Iris pigment epithelial cell (primary cell): ENCODE results near the gene DIP2C.
"Not testable (repeated sequence)": the region's sequence is repeated elsewhere in the genome, so short reads cannot be mapped to it uniquely, and the experiment has no call there.

Experiments
- DNase-seq: peaks from one replicate; pipeline ENCODE4 v3.0.0-alpha.2; 2011; ENCODE audit warnings: low read depth

DIP2C gene

GRCh38 chr10:443459-443858 is 246.0 kb downstream of the DIP2C start:
- DNase-seq: no peak

DNA sequence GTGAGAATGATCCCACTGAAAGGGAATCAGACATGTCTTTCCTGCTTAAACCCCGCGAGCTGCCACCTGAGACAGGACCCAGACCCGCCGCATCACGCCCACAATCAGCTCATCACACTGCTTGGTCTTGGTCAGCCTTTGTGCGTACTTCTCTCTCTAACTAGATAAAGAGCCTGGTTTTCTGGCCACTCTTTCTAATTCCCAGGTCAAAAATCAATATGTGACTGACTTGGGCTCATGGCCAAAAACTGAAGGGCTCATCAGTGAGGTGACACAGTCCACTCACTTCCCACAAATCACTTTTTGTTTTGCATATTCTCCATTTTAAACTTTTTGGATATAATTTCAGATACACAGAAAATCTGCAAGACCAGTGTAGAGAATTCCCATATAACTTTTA is 247.3 kb downstream of the DIP2C start:
- no peak for DNase-seq

- DNase-seq: no peak
Observed at GRCh38 chr10:441659-442058, 247.8 kb downstream of the DIP2C start.

DNA sequence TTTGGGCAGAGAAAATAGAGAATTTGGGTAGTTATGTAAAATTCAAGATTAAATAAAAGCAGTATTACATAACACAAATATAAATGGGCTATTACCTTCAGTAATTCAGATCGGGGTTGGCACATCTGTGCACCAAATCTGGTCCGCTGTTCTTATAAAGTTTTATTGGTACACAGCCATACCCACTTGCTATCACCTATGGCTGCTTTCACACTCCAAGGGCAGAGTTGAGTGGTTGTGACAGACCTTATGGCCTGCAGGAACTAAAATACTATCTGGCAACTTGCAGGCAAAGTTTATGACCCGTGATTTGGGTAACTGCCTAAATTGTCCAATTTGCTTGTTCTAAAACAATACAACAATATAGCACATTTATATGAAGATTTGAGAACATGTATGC is 249.3 kb downstream of the DIP2C start:
- DNase-seq: no peak

DNA sequence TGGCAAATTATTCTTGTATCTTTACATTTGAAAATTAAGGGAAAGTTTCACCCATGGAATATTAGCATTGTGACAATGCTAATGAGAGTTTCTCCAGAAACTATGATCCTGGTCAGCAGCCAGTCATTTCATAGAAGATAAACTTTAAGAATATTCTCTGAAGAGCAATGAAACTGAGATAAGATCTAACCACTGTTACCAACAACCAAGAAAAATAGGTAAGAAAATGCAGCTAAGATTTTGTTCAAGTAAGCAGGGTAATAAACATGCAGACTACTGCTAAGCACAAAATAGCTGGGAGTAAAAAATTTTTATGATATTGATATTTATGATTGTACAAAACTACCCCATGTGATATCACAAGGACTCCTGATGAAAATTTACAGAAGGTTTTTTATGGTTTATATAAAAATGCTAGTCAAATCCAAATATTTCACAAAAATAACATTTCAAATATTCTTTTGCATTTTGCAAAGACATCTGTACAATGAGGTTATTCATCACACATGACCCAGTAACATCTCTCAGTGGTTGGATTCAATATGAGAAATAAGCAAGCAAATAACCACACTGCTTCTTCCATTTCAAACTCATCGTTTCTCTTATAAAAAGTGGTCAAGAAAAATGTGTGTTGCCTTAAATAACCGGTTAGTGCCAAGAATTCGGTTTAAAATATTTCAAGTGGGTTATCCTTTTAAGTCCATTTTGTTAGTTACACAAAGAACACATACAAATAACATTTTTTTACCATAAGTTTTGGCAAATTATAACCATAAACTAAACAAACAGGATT is 251.6 kb downstream of the DIP2C start:
- no peak for DNase-seq

- no peak for DNase-seq
Observed at GRCh38 chr10:436911-437665, 252.4 kb downstream of the DIP2C start.

- no peak for DNase-seq
Observed at GRCh38 chr10:436013-436697, 253.3 kb downstream of the DIP2C start.

- no peak for DNase-seq
Observed at GRCh38 chr10:435397-435796, 254.1 kb downstream of the DIP2C start.

DNA sequence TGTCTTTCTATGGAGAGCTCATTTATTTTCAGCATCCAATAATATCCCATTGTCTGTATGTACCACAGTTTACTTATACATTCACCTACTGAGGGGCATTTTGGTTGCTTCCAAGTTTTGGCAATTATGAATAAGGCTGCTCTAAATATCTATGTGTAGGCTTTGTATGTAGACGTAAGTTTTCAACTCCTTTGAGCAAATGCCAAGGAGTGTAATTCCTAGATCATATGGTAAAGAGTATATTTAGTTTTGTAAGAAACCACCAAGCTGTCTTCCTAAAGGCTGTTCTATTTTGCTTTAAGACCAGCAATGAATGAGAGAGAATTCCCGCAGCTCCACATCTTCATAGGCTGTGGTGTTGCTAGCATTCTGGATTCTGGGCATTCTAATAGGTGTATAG is 259.8 kb downstream of the DIP2C start:
- no peak for DNase-seq

DNA sequence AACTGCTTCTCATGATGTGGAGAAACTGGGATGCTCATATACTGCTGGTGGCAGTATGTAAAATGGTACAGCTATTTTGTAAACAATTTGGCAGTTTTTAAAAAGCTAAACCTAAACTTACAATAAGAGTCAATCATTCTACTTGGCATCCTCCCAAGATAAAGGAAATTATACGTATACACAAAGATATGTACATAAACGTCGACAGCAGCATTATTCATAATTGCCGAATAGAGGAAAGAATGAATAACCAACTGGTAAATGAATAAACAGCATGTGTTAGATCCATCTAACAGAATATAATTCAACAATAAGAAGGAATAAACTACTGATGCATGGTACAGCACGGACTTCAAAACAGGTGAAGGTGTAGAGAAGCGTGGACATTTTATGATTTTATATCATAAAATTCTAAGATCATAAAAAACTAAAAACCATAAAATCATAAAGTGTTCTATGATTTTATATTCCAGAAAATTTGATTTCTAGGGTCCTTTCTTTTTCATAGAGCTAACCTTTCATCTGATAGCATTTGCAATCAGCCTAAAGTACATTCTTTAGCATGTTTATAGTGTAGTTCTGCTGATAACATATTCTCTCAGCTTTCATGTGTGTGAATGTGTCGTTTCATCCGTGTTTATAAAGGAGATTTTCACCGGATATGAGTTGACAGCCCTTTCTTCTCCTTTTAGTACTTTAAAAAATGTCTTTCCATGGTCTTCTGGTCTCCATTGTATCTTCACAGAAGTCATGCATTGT is 261.5 kb downstream of the DIP2C start:
- peak; percentile 47 for DNase-seq

DNA sequence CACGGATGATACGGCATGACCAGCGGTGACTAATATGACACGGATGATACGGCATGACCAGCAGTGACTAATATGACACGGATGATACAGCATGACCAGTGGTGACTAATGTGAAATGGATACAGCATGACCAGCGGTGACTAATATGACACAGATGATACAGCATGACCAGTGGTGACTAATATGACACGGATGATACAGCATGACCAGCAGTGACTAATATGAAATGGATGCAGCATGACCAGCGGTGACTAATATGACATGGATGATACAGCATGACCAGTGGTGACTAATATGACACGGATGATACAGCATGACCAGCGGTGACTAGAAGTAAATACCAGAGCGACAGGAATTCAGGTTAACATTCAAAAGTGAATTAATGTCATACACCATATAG is 264.1 kb downstream of the DIP2C start:
- DNase-seq: not testable (repeated sequence)

GRCh38 chr10:424724-425123 is 264.7 kb downstream of the DIP2C start:
- not testable (repeated sequence) for DNase-seq

- no peak for DNase-seq
Observed at GRCh38 chr10:423178-423577, 266.3 kb downstream of the DIP2C start.

DNA sequence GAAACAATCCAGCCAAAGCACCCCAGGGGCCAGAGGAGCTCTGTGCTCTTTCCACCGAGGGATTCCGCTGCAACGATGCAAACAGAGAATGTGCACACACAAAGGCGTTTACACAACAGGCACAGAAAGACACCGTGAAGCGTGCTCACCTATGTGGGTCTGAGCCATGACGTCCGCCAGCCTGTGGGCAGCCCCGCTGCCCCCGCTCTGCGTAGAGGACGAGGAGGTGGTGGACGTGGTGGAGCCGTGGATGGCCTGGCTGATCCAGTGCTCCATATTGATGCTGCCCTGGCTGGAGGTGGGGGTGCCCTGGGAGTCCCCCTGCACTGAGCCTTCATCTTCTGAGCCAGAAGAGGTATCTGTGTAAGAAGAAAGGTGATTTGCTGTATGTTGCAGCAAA is 266.8 kb downstream of the DIP2C start:
- no peak for DNase-seq

DNA sequence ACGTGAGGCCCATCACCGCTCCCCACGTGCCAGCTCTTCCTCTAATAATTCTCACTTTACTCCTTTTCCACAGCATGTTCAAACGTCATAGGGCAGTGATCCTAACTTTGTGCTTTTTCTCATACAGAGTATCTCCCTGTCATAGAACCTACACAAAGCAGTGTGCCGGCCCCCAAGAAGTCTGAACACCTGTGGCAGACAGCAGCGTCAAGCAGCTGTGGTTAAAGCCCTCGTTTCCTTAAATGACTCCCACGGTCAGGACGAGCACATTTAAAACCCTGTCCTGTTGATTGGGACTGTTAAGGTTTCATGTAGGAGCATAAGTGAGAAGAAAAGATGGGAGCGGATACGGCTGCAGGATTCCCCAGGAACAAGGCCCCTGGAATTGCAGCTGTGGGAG is 267.2 kb downstream of the DIP2C start:
- no peak for DNase-seq

GRCh38 chr10:421170-421569 is 268.3 kb downstream of the DIP2C start:
- DNase-seq: no peak

GRCh38 chr10:420154-421121 is 269.0 kb downstream of the DIP2C start:
- DNase-seq: no peak

DNA sequence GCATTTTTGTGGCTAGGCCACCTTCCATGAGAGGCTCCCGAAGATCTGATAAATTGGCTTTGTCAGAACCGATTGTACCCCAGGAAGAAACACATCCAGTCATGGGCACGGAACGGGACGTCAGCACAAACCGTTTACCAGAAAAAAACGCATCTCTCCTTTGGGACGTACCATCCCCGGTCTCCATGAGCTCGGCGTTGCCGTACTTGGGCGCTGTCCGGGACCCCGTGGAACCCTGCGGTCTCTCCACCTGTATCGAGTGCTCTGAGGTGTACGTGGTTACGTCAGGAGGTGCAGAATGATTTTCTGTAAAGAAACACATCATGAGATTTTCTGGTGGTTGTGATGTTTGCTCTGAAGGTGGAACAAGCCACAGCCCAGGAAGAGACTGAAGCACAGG is 270.6 kb downstream of the DIP2C start:
- DNase-seq: no peak

DNA sequence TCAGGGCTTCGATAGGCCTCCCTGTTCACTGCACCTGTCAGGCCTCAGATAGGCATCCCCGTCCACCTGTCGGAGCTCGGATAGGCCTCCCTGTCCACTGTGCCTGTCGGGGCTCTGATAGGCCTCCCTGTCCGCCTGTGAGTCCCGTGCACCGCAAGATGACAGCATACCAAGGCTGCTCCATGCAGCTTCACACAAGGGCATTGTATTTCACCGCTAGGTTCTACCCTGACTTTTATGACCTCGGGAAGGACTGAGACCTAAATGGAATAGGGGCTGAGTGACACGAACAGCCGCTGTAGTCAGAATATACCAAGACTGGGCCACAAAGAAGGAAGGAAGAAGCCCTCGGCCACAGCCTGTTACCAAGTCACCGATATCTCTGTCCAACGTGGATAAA is 271.2 kb downstream of the DIP2C start:
- DNase-seq: no peak

DNA sequence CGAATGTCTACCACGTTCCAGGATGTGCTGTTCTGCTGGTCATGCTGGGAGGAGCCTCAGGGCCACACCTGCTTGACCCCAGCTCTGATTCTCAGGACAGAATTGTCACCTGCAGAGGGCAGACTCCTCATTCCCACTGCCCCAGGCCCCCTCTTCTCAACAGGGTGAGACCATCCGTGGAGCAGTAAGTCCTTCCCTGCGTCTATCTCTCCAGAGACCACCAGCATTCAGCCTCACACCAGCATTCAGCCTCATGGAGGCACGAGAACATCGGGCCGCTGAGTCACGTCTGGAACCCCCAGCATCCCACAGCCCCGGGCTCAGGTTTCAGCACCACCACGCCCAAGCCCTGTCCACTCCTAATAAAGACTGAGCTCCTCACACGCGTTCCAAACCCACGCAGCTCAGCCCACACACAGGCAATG is 273.4 kb downstream of the DIP2C start:
- DNase-seq: peak; percentile 8

DNA sequence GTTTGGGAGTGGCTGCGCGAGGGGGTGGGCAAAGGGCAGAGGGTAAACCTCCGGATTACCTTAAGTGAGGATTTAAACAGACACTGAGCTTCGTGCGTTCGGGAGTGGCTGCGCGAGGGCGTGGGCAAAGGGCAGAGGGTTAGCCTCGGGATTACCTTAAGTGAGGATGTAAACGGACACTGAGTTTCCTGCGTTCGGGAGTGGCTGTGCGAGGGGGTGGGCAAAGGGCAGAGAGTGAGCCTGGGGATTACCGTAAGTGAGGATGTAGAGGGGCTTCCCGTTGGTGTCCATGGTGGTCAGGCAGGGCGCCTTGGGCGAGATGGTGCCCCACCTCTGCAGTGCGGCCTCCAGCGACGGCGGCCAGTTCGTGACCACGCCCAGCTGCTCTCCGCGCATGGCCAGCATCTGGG is 275.8 kb downstream of the DIP2C start:
- DNase-seq: no peak
